GM21367 (cell line): Measurements from ENCODE around the gene ELP1.

Experiments
- ATAC-seq: cut with Tn5 transposase; IDR thresholded peaks from one replicate; pipeline ENCODE4 v1.9.1; 2021; ENCODE audit not compliant: unreplicated experiment

Gene ELP1

GRCh38 chr9:108883085-108883484 is 50.8 kb downstream of the ELP1 start:
- ATAC-seq: no peak

GRCh38 chr9:108882052-108882888 is 51.7 kb downstream of the ELP1 start:
- ATAC-seq: no peak

GRCh38 chr9:108880738-108881316 is 53.1 kb downstream of the ELP1 start:
- ATAC-seq: no peak

- ATAC-seq: no peak
These were observed 56.4 kb downstream of the ELP1 start for GRCh38 chr9:108877524-108877923.

GRCh38 chr9:108876425-108876824 is 57.5 kb downstream of the ELP1 start:
- no peak for ATAC-seq

GRCh38 chr9:108874058-108874788 is 59.7 kb downstream of the ELP1 start:
- ATAC-seq: no peak

- no peak for ATAC-seq
These were observed 64.7 kb downstream of the ELP1 start for GRCh38 chr9:108869092-108869725.

GRCh38 chr9:108867829-108868228 is 66.1 kb downstream of the ELP1 start:
- no peak for ATAC-seq

- ATAC-seq: no peak
These were observed 66.8 kb downstream of the ELP1 start for GRCh38 chr9:108867116-108867515.

- ATAC-seq: no peak
These were observed 67.9 kb downstream of the ELP1 start for GRCh38 chr9:108866001-108866420.

- ATAC-seq: no peak
These were observed 68.9 kb downstream of the ELP1 start for GRCh38 chr9:108865037-108865436.

- no peak for ATAC-seq
These were observed 69.5 kb downstream of the ELP1 start for GRCh38 chr9:108864446-108864845.

- ATAC-seq: no peak
These were observed 70.0 kb downstream of the ELP1 start for GRCh38 chr9:108863891-108864290.

GRCh38 chr9:108861997-108862396 is 71.9 kb downstream of the ELP1 start, which contains the start of gene ACTL7A:
TSS of gene ACTL7A (plus strand) at chr9:108862266. CDS start at chr9:108862323, 57 bp downstream.
- no peak for ATAC-seq

GRCh38 chr9:108861464-108861863 is 72.5 kb downstream of the ELP1 start:
- ATAC-seq: no peak

- ATAC-seq: no peak
These were observed 73.2 kb downstream of the ELP1 start for GRCh38 chr9:108860764-108861163.

- no peak for ATAC-seq
These were observed 73.6 kb downstream of the ELP1 start for GRCh38 chr9:108860354-108860753.

- peak; percentile 58 for ATAC-seq
These were observed 74.3 kb downstream of the ELP1 start for GRCh38 chr9:108859459-108860114.

GRCh38 chr9:108857572-108857971 is 76.4 kb downstream of the ELP1 start:
- no peak for ATAC-seq

GRCh38 chr9:108855888-108856287 is 78.0 kb downstream of the ELP1 start, which contains the start of gene ACTL7B:
TSS of gene ACTL7B (minus strand) at chr9:108855986. CDS start at chr9:108855930, 56 bp downstream.
- no peak for ATAC-seq

- ATAC-seq: no peak
These were observed 78.4 kb downstream of the ELP1 start for GRCh38 chr9:108855529-108855886.
